Progenitor cell of endocrine pancreas (in vitro differentiated cells): ENCODE measurements around the gene UNCX. TPM values are rescaled to one million over a fixed set of nuclear protein-coding genes. Genes with fewer than 3 reads are reported as not detected.
"Not testable (repeated sequence)": the region's sequence is repeated elsewhere in the genome, so short reads cannot be mapped to it uniquely, and the experiment has no call there.

ENCODE experiments used
- DNase-seq: peaks from one replicate; pipeline ENCODE4 v3.0.0; 2021; ENCODE audit warnings: low spot score; ENCODE audit not compliant: unreplicated experiment
- H3K27ac Mint-ChIP-seq: 2 replicates; pipeline ENCODE4 v1.8.0; 2021; ENCODE audit warnings: mild to moderate bottlenecking, moderate library complexity, mixed read lengths
- H3K27me3 Mint-ChIP-seq: 2 replicates; pipeline ENCODE4 v1.8.0; 2021; ENCODE audit warnings: mixed read lengths
- H3K36me3 Mint-ChIP-seq: 2 replicates; pipeline ENCODE4 v1.8.0; 2022; ENCODE audit warnings: mixed read lengths; ENCODE audit not compliant: insufficient read depth
- H3K4me1 Mint-ChIP-seq: 2 replicates; pipeline ENCODE4 v1.8.0; 2021; ENCODE audit warnings: low read depth, mixed read lengths
- H3K4me3 Mint-ChIP-seq: 2 replicates; pipeline ENCODE4 v1.8.0; 2021; ENCODE audit warnings: low read depth, mild to moderate bottlenecking, moderate library complexity, mixed read lengths
- H3K9me3 Mint-ChIP-seq: 2 replicates; pipeline ENCODE4 v1.8.0; 2021; ENCODE audit warnings: low read depth, mixed read lengths
- total RNA-seq: library from RNA; stranded (reverse); gene quantifications from 2 replicates; pipeline ENCODE4 v1.2.1, GENCODE V29; 2021
- TF ChIP-seq, protein P1 (sequence below): fragments of 200-600 bp; sonication (generic); IDR thresholded peaks from one replicate; pipeline ENCODE4 v1.5.0; 2021; ENCODE audit warnings: antibody characterized with exemption, mild to moderate bottlenecking; ENCODE audit not compliant: unreplicated experiment

The UNCX gene
- total RNA-seq, 1 donor from 2014 or later: not detected

DNA sequence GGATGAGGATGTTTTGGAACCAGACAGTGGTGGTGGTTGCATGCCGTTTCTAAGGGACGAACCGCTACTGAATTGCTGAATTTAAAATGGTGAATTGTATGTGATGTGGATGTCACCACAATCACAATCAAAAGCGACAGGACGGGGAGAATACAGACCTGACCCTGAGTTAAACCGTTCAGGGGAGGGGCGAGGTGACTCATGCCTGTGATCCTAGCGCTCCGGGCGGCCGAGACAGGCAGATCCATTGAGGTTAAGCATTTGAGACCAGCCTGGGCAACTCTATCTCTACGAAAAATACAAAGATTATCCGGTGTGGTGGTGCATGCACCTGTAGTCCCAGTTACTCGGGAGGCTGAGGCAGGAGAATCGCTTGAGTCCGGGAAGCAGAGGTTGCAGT lies 46.4 kb downstream of the UNCX start:
- TF ChIP-seq, protein P1, sequence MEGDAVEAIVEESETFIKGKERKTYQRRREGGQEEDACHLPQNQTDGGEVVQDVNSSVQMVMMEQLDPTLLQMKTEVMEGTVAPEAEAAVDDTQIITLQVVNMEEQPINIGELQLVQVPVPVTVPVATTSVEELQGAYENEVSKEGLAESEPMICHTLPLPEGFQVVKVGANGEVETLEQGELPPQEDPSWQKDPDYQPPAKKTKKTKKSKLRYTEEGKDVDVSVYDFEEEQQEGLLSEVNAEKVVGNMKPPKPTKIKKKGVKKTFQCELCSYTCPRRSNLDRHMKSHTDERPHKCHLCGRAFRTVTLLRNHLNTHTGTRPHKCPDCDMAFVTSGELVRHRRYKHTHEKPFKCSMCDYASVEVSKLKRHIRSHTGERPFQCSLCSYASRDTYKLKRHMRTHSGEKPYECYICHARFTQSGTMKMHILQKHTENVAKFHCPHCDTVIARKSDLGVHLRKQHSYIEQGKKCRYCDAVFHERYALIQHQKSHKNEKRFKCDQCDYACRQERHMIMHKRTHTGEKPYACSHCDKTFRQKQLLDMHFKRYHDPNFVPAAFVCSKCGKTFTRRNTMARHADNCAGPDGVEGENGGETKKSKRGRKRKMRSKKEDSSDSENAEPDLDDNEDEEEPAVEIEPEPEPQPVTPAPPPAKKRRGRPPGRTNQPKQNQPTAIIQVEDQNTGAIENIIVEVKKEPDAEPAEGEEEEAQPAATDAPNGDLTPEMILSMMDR: no peak
- no peak overlapping the region for H3K27ac Mint-ChIP-seq
- H3K36me3 Mint-ChIP-seq: no peaks in the 10 kb centered on the region
- DNase-seq: no peak
- H3K9me3 Mint-ChIP-seq: peaks cover 8% of the 10 kb centered on the region
- no peak overlapping the region for H3K4me3 Mint-ChIP-seq
- H3K4me1 Mint-ChIP-seq: no peaks in the 10 kb centered on the region
- H3K27me3 Mint-ChIP-seq: peaks cover 29% of the 10 kb centered on the region

DNA sequence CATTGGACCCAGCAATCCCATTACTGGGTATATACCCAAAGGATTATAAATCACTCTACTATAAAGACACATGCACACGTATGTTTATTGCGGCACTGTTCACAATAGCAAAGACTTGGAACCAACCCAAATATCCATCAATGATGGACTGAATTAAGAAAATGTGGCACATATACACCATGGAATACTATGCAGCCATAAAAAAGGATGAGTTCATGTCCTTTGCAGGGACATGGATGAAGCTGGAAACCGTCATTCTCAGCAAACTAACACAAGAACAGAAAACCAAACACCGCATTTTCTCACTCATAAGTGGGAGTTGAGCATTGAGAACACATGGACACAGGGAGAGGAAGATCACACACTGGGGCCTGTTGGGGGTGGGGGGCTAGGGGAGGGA lies 47.2 kb downstream of the UNCX start:
- not testable (repeated sequence) for H3K9me3 Mint-ChIP-seq, DNase-seq, H3K27ac Mint-ChIP-seq, H3K4me3 Mint-ChIP-seq, H3K4me1 Mint-ChIP-seq, H3K36me3 Mint-ChIP-seq
- H3K27me3 Mint-ChIP-seq: peaks cover 29% of the 10 kb centered on the region

DNA sequence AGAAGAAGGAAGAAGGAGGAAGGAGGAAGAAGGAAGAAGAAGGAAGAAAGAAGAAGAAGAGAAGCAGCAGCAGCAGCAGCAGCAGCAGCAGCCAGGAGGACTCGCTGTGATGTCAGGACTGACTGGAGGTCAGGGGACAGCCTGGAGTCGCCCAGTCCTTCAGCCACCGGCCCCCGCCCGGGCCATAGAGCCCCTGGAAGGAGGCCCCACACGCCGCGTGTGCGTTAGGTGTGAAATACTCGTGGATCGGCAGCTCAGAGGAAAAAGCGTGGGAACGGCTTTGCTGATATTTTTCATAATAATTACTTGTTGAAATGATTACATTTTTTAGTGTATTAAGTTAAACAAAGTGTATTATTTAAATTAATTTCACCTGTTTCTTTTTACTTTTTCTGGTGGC lies 48.4 kb downstream of the UNCX start:
- no peak for DNase-seq
- no peak overlapping the region for H3K27ac Mint-ChIP-seq
- TF ChIP-seq, protein P1: no peak
- peaks cover 8% of the 10 kb centered on the region for H3K9me3 Mint-ChIP-seq
- H3K4me1 Mint-ChIP-seq: no peaks in the 10 kb centered on the region
- H3K27me3 Mint-ChIP-seq: peaks cover 29% of the 10 kb centered on the region
- no peaks in the 10 kb centered on the region for H3K36me3 Mint-ChIP-seq
- H3K4me3 Mint-ChIP-seq: no peak overlapping the region

DNA sequence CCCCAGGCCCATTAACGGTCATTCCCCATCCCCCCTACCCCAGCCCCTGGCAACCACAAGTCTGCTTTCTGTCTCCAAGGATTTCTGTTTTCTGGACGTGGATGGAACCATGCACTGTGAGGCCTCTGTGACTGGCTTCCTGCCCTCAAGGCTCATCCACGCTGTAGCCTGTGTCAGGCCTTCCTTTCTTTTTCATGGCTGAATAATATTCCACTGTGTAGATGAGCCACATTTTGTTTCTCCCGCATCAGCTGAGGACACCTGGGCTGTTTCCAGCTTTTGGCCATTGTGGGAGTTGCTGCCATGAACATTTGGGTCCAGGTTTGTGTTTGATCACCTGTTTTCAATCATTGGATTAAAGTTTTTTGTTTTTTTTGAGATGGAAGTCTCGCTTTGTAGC lies 50.0 kb downstream of the UNCX start:
- Mint-ChIP-seq H3K36me3 (no peaks in the 10 kb centered on the region), H3K4me1 (no peaks in the 10 kb centered on the region), H3K9me3 (peaks cover 4% of the 10 kb centered on the region), H3K27me3 (peaks cover 24% of the 10 kb centered on the region), H3K27ac (peak overlapping the region; percentile 67), H3K4me3 (no peak overlapping the region)
- no peak for DNase-seq
- TF ChIP-seq, protein P1: no peak

DNA sequence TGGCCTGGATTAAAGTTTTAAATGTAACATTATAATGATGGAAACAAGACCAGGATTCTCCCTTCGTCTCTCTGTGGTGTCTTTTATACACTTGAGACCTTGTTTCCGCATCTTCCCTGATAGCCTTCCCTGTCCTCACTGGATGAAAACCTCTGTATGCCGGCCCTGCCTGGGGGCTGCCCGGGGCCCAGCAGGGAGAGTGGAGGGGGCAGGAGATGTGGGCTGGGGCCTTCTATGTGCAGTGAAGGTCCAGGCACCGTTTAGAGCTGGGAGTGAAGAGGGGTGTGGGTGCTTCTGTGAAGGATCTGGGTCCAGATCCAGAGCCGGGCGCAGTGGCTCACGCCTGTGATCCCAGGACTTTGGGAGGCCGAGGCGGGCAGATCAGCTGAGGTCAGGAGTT lies 50.7 kb downstream of the UNCX start:
- no peaks in the 10 kb centered on the region for H3K36me3 Mint-ChIP-seq
- DNase-seq: no peak
- TF ChIP-seq, protein P1: no peak
- H3K9me3 Mint-ChIP-seq: peaks cover 3% of the 10 kb centered on the region
- peaks cover 22% of the 10 kb centered on the region for H3K27me3 Mint-ChIP-seq
- H3K27ac Mint-ChIP-seq: no peak overlapping the region
- H3K4me3 Mint-ChIP-seq: no peak overlapping the region
- H3K4me1 Mint-ChIP-seq: no peaks in the 10 kb centered on the region

DNA sequence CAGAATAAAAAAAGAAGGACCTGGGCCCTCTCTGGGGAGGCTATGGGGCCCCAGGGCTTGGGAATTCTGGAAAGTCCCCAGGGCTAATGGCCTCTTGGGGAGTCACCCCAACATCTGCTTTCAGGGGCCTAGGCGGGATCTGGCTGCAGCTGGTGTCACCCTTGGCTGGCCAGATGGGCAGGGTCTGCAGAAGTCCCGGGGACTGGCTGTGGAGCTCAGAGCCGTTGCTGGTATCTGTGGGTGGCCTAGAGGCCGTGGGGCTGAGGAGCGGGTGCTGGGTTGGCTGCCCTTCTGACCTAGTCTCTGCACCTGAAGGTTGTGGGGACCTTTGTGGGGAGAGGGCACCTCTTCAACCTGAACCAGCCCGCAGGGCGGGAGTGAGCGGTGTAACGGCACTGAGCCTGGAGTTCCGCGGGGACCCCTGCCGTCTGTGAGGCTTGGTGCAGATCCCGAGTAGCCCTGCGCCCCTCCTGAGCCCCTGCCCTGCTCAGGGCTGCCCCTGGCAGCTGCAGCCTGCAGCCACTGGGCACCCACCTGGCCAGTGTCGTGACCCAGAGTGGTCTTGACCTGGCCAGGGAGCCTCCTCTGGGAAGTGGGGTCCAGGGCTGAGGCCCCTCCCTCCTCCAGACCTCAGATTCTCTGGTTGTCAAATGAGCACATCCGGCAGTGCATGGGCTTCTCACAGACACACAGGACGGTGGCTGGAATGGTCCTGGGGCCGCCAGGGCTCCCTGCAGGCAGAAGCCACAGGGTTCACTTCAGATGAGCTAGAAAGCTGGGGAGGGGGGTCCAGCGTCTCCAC lies 51.5 kb downstream of the UNCX start:
- H3K9me3 Mint-ChIP-seq: no peaks in the 10 kb centered on the region
- H3K27ac Mint-ChIP-seq: no peak overlapping the region
- peaks cover 16% of the 10 kb centered on the region for H3K27me3 Mint-ChIP-seq
- no peak overlapping the region for H3K4me3 Mint-ChIP-seq
- TF ChIP-seq, protein P1: no peak
- no peaks in the 10 kb centered on the region for H3K4me1 Mint-ChIP-seq
- DNase-seq: no peak
- no peaks in the 10 kb centered on the region for H3K36me3 Mint-ChIP-seq
